Measurements from ENCODE around the gene CAB39. TPM values are rescaled to one million over a fixed set of nuclear protein-coding genes. Genes with fewer than 3 reads are reported as not detected.

Gene CAB39
- total RNA-seq, 1 donor from 2014 or later: 78.9 TPM

GRCh38 chr2:230751062-230751461, 38.4 kb downstream of the CAB39 start:
- TF ChIP-seq, protein P1, sequence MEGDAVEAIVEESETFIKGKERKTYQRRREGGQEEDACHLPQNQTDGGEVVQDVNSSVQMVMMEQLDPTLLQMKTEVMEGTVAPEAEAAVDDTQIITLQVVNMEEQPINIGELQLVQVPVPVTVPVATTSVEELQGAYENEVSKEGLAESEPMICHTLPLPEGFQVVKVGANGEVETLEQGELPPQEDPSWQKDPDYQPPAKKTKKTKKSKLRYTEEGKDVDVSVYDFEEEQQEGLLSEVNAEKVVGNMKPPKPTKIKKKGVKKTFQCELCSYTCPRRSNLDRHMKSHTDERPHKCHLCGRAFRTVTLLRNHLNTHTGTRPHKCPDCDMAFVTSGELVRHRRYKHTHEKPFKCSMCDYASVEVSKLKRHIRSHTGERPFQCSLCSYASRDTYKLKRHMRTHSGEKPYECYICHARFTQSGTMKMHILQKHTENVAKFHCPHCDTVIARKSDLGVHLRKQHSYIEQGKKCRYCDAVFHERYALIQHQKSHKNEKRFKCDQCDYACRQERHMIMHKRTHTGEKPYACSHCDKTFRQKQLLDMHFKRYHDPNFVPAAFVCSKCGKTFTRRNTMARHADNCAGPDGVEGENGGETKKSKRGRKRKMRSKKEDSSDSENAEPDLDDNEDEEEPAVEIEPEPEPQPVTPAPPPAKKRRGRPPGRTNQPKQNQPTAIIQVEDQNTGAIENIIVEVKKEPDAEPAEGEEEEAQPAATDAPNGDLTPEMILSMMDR (IDR thresholded peaks at IDR 0.05): no peak
- Histone ChIP-seq H3K36me3 (peaks cover 7% of the 10 kb centered on the region), H3K9me3 (no peaks in the 10 kb centered on the region), H3K27ac (no peak overlapping the region), H3K27me3 (no peaks in the 10 kb centered on the region), H3K4me1 (peaks cover 6% of the 10 kb centered on the region), H3K4me3 (no peak overlapping the region)
- intact Hi-C loops (cut with DNase I): no loop called here
- DNase-seq (no peak), ATAC-seq (no peak)

- H3K9me3 ChIP-seq: no peaks in the 10 kb centered on the region
- H3K27ac ChIP-seq: no peak overlapping the region
- intact Hi-C loops (cut with DNase I): no loop called here
- H3K4me1 ChIP-seq: peaks cover 36% of the 10 kb centered on the region
- H3K36me3 ChIP-seq: no peaks in the 10 kb centered on the region
- H3K4me3 ChIP-seq: no peak overlapping the region
- TF ChIP-seq, protein P1 (IDR thresholded peaks at IDR 0.05): no peak
- H3K27me3 ChIP-seq: no peaks in the 10 kb centered on the region
- DNase-seq: no peak
- ATAC-seq: no peak
These were observed 41.6 kb downstream of the CAB39 start for GRCh38 chr2:230754200-230754599.

DNA sequence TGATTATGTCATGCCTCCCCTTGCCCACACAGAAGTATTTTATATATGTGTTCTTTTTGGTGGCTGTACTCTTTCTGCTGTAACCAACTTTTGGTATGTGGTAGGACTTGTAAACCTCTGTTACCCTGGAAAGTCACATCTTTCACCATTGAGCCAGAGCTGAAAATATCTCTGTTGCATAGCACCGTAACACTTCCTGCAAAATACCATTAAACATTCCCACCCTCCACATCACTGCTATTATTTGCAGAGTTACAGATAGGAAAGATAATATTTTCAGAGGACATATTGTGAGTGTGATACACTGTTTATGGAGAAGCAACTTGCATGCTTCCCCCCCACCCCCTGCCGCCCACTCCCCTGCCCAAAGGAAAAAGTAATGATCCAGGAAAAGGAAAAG, 44.8 kb downstream of the CAB39 start:
- no peak overlapping the region for H3K27ac ChIP-seq
- peaks cover 22% of the 10 kb centered on the region for H3K36me3 ChIP-seq
- intact Hi-C loops (cut with DNase I): no loop called here
- no peaks in the 10 kb centered on the region for H3K9me3 ChIP-seq
- H3K27me3 ChIP-seq: no peaks in the 10 kb centered on the region
- no peak for ATAC-seq
- TF ChIP-seq, protein P1 (IDR thresholded peaks at IDR 0.05): no peak
- H3K4me3 ChIP-seq: no peak overlapping the region
- peaks cover 47% of the 10 kb centered on the region for H3K4me1 ChIP-seq
- DNase-seq: no peak

DNA sequence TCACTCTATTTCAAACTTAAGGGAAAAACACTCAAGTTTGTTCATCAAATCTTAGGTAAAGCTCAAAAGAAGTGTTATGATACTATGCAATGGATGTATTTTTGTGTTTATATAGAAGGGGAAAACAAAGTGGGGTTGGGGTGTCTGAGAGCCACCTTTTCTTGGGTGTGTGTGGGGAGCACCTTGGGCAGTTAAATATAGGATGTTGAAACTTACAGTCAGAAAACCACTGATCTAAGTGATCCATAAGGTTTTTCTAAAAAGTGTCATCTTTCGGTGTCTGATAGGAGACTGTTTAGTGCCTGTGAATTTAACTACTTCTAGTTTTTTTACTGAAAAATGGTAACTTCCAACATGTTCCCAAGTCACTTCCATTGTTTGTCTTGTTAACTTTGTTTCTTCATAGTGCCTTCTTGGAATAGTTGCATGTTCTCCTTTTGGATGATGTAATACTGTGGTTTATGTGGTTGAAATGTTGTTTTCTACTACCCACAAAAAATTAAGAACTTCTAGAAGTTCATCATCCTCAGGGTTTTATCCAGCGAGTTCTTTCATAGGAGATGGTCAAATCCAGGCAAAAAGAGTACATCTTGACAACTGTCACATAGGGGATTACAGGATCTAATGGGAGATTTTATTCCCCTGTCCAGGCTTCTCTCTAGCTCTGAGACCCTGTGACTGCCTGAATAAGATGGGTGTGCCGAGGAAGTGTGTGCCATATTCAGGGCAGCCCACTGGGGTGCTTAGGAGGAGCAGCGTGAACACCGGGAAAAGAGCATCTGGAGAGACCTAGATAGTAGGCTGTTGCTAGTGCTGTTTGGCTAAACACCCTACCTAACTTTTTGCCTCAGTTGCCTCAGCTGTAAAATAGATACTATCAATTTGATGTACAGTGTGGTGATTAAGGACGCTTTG, 46.2 kb downstream of the CAB39 start:
- Histone ChIP-seq H3K4me3 (no peak overlapping the region), H3K27me3 (no peaks in the 10 kb centered on the region), H3K27ac (no peak overlapping the region), H3K4me1 (peaks cover 47% of the 10 kb centered on the region), H3K36me3 (peaks cover 36% of the 10 kb centered on the region), H3K9me3 (no peaks in the 10 kb centered on the region)
- intact Hi-C loops (cut with DNase I): no loop called here
- no peak for DNase-seq
- ATAC-seq: peak; percentile 59
- TF ChIP-seq, protein P1 (IDR thresholded peaks at IDR 0.05): no peak

DNA sequence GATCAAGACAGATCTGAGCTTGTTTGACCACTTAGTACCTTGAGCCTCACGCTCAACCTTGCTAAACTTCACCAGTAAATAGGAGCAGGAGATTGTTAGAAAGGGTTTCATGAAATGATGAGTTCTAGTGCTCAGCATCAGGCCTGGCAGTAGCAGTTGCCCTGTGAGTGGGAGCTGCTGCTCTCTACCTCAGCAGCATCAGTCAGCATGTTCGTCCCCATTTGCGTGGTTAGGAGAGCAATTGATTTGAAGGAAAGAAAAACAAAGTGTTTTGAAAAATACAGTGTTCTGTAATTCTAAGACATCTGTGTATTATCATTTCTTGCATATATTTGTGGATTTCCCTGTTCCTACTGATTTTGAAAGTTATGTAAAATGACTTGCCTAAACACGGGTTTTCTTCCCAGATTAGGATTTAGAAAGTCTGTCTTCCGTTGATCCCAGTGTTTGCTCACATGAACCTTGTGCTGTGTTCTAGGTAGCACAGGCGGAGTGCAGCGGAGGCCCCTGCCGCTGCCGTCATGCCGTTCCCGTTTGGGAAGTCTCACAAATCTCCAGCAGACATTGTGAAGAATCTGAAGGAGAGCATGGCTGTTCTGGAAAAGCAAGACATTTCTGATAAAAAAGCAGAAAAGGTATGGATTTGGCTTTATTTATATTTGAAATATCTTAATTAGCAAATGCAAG, 47.0 kb downstream of the CAB39 start:
- DNase-seq: no peak
- Histone ChIP-seq H3K36me3 (peaks cover 44% of the 10 kb centered on the region), H3K4me1 (peaks cover 47% of the 10 kb centered on the region), H3K27me3 (no peaks in the 10 kb centered on the region), H3K27ac (no peak overlapping the region), H3K9me3 (no peaks in the 10 kb centered on the region), H3K4me3 (no peak overlapping the region)
- intact Hi-C loops (cut with DNase I): no loop called here
- ATAC-seq: no peak
- TF ChIP-seq, protein P1 (IDR thresholded peaks at IDR 0.05): no peak

All from upper lobe of right lung (tissue), 1 donor.